GM12874 (cell line): ENCODE measurements around the gene RPS6KA5.

ENCODE experiments used
- TF ChIP-seq, protein P1 (sequence below): IDR thresholded peaks from 2 replicates; pipeline ENCODE4 v1.5.1; 2011; ENCODE audit warnings: low read depth, mild to moderate bottlenecking, control low read depth, low read length, moderate library complexity; ENCODE audit not compliant: insufficient read depth

Gene RPS6KA5

DNA sequence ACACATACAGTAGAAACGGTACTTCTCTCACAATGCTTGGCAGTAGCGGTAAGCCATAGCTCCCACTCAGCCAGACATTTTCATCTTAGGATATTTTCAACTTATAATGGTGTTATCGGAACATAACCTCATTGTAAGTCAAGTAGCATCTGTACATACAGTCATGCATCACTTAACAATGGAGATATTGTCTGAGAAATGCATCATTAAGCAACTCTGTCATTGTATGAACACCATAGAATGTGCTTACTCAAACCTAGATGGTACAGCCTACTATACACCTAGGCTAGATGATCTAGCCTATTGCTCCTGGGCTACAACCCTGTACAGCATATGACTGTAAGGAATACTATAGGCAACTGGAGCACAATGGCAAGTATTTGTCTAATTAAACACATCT, 40.8 kb downstream of the RPS6KA5 start:
- TF ChIP-seq, protein P1, sequence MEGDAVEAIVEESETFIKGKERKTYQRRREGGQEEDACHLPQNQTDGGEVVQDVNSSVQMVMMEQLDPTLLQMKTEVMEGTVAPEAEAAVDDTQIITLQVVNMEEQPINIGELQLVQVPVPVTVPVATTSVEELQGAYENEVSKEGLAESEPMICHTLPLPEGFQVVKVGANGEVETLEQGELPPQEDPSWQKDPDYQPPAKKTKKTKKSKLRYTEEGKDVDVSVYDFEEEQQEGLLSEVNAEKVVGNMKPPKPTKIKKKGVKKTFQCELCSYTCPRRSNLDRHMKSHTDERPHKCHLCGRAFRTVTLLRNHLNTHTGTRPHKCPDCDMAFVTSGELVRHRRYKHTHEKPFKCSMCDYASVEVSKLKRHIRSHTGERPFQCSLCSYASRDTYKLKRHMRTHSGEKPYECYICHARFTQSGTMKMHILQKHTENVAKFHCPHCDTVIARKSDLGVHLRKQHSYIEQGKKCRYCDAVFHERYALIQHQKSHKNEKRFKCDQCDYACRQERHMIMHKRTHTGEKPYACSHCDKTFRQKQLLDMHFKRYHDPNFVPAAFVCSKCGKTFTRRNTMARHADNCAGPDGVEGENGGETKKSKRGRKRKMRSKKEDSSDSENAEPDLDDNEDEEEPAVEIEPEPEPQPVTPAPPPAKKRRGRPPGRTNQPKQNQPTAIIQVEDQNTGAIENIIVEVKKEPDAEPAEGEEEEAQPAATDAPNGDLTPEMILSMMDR = no peak

DNA sequence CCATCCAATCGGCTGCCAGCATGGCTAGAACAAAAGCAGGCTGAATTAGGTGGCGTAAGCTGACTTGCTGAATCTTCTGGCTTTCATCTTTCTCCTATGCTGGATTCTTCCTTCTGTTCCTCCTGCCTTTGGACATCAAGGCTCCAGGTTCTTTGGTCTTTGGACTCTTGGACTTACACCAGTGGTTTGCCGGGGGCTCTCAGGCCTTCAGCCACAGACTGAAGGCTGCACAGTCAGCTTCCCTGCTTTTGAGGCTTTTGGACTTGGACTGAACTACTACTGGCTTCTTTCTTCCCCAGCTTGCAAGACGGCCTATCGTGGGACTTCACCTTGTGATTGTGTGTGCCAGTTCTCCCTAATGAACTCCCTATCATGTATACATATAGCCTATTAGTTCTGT, 42.0 kb downstream of the RPS6KA5 start:
- TF ChIP-seq, protein P1 = no peak

DNA sequence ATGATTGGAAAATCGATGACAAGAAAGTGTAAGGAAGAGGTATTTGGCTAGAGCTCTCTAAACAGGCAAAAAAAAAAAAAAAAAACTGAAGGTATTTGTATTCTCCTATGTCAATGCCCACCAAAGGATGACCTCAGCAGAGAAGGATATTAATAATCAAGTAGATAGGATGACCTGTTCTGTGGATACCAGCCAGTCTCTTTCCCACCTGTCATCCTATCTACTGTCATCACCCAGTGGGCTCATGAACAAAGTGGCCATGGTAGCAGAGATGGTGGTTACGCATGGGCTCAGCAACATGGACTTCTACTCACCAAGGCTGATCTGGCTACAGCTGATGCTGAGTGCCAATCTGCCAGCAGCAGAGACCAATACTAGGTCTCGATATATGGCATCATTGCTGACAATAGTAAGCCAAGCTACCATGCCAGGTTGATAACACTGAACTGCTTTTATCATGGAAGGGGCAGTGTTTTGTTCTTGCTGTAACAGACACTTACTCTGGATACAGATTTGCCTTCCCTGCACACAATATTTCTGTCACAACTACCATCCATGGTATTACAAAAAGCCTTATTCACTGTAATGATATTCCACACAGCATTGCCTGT, 43.5 kb downstream of the RPS6KA5 start:
- TF ChIP-seq, protein P1 = no peak

DNA sequence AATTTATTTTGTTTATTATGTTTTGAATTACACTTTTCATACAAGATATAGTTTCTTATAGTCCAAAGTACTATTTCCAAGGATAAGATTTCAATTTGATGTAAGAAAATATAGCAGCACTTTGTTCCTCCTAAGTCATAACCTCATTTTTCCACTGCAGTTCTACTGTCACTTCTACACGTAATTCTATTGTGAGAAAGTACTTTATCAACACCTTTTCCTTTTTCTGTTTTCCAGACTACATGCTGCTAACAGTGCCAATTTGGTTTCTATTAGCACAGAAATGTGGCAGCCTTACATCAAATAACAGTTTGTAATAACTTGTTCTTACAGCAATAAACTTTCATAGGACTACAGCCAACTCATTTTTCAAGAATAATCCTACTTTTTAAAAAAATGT, 45.0 kb downstream of the RPS6KA5 start:
- TF ChIP-seq, protein P1 = no peak

DNA sequence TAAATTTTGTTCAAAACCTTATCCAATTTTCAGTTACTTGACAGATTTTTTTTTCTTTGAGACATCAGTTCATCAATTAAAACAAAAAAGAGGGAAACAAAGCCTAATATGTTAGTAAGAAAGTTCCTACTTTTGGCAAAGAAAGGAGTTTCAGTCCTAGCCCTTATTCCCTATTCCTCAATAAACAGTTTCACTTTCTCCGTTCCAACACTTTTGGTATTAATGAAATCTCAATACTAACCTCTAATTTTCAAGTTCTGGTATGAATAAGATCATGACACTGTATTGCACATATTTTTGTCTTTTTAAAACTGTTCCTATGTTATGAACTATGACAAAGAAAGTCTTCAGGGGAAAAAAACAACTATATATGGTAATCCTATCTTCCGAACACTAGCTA, 48.4 kb downstream of the RPS6KA5 start:
- TF ChIP-seq, protein P1 = no peak

DNA sequence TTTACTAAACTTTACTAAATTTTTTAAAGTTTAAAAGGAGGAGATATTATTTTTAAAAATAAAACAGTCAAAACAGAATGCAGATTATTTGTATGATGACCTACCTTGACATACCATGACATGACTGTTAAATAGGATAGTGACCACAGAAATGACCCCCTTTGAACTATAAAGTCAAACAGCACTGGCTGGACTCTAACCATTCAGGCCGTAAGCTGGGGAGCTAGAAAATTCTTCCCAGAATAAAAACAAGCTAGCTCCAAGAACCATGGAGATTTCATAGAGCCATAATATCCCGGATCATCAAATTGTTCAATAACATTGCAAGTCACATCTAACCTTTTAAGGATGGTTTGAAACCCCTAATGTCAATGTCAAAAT, 50.3 kb downstream of the RPS6KA5 start:
- TF ChIP-seq, protein P1 = no peak

DNA sequence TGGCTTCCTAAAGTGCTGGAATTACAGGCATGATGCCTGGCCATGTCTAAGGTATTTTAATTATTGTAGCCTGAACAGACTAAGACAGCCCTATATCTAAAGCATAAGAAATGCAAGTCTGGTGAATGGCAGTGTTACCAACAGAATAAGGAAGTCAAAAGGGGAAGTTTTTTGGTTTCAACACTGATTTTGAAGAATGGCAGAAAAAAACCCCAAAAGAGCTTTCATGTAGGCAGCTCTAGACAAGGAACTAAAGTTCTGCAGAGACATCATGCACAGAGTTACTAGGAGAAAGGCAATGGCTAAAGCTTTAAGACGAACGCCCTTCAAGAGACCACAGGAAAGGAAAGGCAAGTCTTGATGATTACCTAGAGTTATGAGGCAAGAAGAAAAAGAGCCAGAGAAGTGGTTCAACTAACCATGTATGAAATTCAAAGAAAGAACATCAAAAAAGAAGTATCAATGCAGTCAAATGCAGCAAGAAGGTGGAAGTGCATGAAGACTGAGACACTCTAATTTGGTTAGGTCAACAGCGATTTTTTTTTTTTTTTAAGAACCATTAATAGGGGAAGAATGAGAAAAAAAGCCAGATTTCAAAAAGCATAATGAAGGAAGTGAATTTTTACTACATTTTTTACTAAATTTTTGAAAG, 50.8 kb downstream of the RPS6KA5 start:
- TF ChIP-seq, protein P1 = no peak
